Measurements from ENCODE around the gene ARHGAP15. TPM values are rescaled to one million over a fixed set of nuclear protein-coding genes. Genes with fewer than 3 reads are reported as not detected.

ARHGAP15 gene
- total RNA-seq, 3 donors from 2014 or later (not counting 1 experiment from before 2014, with no cell fraction given) = 148 to 168 (median 165) TPM

- no peak for DNase-seq
- Mint-ChIP-seq H3K27ac (no peak overlapping the region), H3K27me3 (ENCODE audit: low read depth in 2 of 2) (no peaks in the 10 kb centered on the region), H3K9me3 (no peaks in the 10 kb centered on the region), H3K4me1 (peaks cover 47 to 54% of the 10 kb centered on the region in 2 donors), H3K36me3 (no peaks in the 10 kb centered on the region), H3K4me3 (no peak overlapping the region)
- H3K27me3 ChIP-seq (ENCODE audit: control insufficient read depth, insufficient read depth, low read length) = no peaks in the 10 kb centered on the region
- no peak overlapping the region for H3K27ac ChIP-seq (ENCODE audit: low read length)
- H3K36me3 ChIP-seq (ENCODE audit: control insufficient read depth, insufficient read depth, low read length) = peaks cover 5% of the 10 kb centered on the region
- WGBS (ENCODE audit: insufficient coverage) = 100% methylated on average over 1 of the region's 1 CpG
- intact Hi-C loops (cut with micrococcal nuclease) = no loop called here
- H3K9me3 ChIP-seq (ENCODE audit: control insufficient read depth, insufficient read depth, low read length) = no peaks in the 10 kb centered on the region
- no peak for ATAC-seq
- H3K4me1 ChIP-seq (ENCODE audit: control insufficient read depth, insufficient read depth, low read length) = no peaks in the 10 kb centered on the region
- no peak for TF ChIP-seq CTCF (IDR thresholded peaks at IDR 0.05)
- H3K4me3 ChIP-seq (ENCODE audit: low read length) = no peak overlapping the region
These were observed 368.5 kb downstream of the ARHGAP15 start for GRCh38 chr2:143497726-143498125.

GRCh38 chr2:143498496-143498895 is 369.3 kb downstream of the ARHGAP15 start:
- H3K36me3 Mint-ChIP-seq = no peaks in the 10 kb centered on the region
- intact Hi-C loops (cut with micrococcal nuclease) = no loop called here
- peaks cover 5% of the 10 kb centered on the region for H3K36me3 ChIP-seq (ENCODE audit: control insufficient read depth, insufficient read depth, low read length)

GRCh38 chr2:143499061-143499460 is 369.8 kb downstream of the ARHGAP15 start:
- TF ChIP-seq CTCF (IDR thresholded peaks at IDR 0.05) = no peak
- H3K4me3 ChIP-seq (ENCODE audit: low read length) = no peak overlapping the region
- Mint-ChIP-seq H3K27ac (peak overlapping the region; percentile 50 to 73), H3K9me3 (no peaks in the 10 kb centered on the region), H3K27me3 (ENCODE audit: low read depth in 2 of 2) (no peaks in the 10 kb centered on the region), H3K4me3 (no peak overlapping the region), H3K4me1 (peaks cover 47 to 50% of the 10 kb centered on the region in 2 donors), H3K36me3 (no peaks in the 10 kb centered on the region)
- no peaks in the 10 kb centered on the region for H3K4me1 ChIP-seq (ENCODE audit: control insufficient read depth, insufficient read depth, low read length)
- H3K27me3 ChIP-seq (ENCODE audit: control insufficient read depth, insufficient read depth, low read length) = no peaks in the 10 kb centered on the region
- intact Hi-C loops (cut with micrococcal nuclease) = no loop called here
- peaks cover 5% of the 10 kb centered on the region for H3K36me3 ChIP-seq (ENCODE audit: control insufficient read depth, insufficient read depth, low read length)
- no peak for DNase-seq
- WGBS (ENCODE audit: insufficient coverage) = 64% methylated on average over 3 of the region's 3 CpGs
- no peak overlapping the region for H3K27ac ChIP-seq (ENCODE audit: low read length)
- no peak for ATAC-seq
- no peaks in the 10 kb centered on the region for H3K9me3 ChIP-seq (ENCODE audit: control insufficient read depth, insufficient read depth, low read length)

More at GRCh38 chr2:143498496-143498895, 369.3 kb downstream of the ARHGAP15 start:
- Mint-ChIP-seq H3K4me3 (no peak overlapping the region), H3K27me3 (ENCODE audit: low read depth in 2 of 2) (no peaks in the 10 kb centered on the region), H3K4me1 (peaks cover 47 to 50% of the 10 kb centered on the region in 2 donors), H3K27ac (peak overlapping the region in 1 of 2 donors; percentile 73), H3K9me3 (no peaks in the 10 kb centered on the region)
- WGBS (ENCODE audit: insufficient coverage) = 100% methylated on average over 1 of the region's 1 CpG
- DNase-seq (no peak), ATAC-seq (no peak)
- no peak for TF ChIP-seq CTCF (IDR thresholded peaks at IDR 0.05)
- no peaks in the 10 kb centered on the region for H3K4me1 ChIP-seq (ENCODE audit: control insufficient read depth, insufficient read depth, low read length)
- H3K4me3 ChIP-seq (ENCODE audit: low read length) = no peak overlapping the region
- no peaks in the 10 kb centered on the region for H3K27me3 ChIP-seq (ENCODE audit: control insufficient read depth, insufficient read depth, low read length)
- H3K27ac ChIP-seq (ENCODE audit: low read length) = no peak overlapping the region
- no peaks in the 10 kb centered on the region for H3K9me3 ChIP-seq (ENCODE audit: control insufficient read depth, insufficient read depth, low read length)

GRCh38 chr2:143501106-143501676 is 372.0 kb downstream of the ARHGAP15 start:
- H3K27ac Mint-ChIP-seq = no peak overlapping the region
- H3K27me3 Mint-ChIP-seq (ENCODE audit: low read depth in 2 of 2) = no peaks in the 10 kb centered on the region
- H3K9me3 ChIP-seq (ENCODE audit: control insufficient read depth, insufficient read depth, low read length) = no peaks in the 10 kb centered on the region
- H3K36me3 ChIP-seq (ENCODE audit: control insufficient read depth, insufficient read depth, low read length) = peaks cover 4% of the 10 kb centered on the region
- intact Hi-C loops (cut with micrococcal nuclease) = no loop called here
- H3K4me1 Mint-ChIP-seq = peaks cover 46 to 57% of the 10 kb centered on the region in 2 donors
- no peaks in the 10 kb centered on the region for H3K36me3 Mint-ChIP-seq
- WGBS (ENCODE audit: insufficient coverage) = 100% methylated on average over 2 of the region's 7 CpGs
- no peak for ATAC-seq
- H3K4me1 ChIP-seq (ENCODE audit: control insufficient read depth, insufficient read depth, low read length) = no peaks in the 10 kb centered on the region
- no peaks in the 10 kb centered on the region for H3K27me3 ChIP-seq (ENCODE audit: control insufficient read depth, insufficient read depth, low read length)
- TF ChIP-seq CTCF (IDR thresholded peaks at IDR 0.05) = no peak
- no peaks in the 10 kb centered on the region for H3K9me3 Mint-ChIP-seq
- H3K4me3 Mint-ChIP-seq = no peak overlapping the region
- no peak overlapping the region for H3K27ac ChIP-seq (ENCODE audit: low read length)
- DNase-seq = no peak
- H3K4me3 ChIP-seq (ENCODE audit: low read length) = no peak overlapping the region

Measured in natural killer cell (primary cell).